HG02798 (cell line): ENCODE results near the gene CD6.

Source experiments
- ATAC-seq: cut with Tn5 transposase; IDR thresholded peaks from one replicate; pipeline ENCODE4 v1.9.1; 2021; ENCODE audit warnings: mild to moderate bottlenecking; ENCODE audit not compliant: unreplicated experiment, poor library complexity

CD6 gene, protein sequence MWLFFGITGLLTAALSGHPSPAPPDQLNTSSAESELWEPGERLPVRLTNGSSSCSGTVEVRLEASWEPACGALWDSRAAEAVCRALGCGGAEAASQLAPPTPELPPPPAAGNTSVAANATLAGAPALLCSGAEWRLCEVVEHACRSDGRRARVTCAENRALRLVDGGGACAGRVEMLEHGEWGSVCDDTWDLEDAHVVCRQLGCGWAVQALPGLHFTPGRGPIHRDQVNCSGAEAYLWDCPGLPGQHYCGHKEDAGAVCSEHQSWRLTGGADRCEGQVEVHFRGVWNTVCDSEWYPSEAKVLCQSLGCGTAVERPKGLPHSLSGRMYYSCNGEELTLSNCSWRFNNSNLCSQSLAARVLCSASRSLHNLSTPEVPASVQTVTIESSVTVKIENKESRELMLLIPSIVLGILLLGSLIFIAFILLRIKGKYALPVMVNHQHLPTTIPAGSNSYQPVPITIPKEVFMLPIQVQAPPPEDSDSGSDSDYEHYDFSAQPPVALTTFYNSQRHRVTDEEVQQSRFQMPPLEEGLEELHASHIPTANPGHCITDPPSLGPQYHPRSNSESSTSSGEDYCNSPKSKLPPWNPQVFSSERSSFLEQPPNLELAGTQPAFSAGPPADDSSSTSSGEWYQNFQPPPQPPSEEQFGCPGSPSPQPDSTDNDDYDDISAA

DNA sequence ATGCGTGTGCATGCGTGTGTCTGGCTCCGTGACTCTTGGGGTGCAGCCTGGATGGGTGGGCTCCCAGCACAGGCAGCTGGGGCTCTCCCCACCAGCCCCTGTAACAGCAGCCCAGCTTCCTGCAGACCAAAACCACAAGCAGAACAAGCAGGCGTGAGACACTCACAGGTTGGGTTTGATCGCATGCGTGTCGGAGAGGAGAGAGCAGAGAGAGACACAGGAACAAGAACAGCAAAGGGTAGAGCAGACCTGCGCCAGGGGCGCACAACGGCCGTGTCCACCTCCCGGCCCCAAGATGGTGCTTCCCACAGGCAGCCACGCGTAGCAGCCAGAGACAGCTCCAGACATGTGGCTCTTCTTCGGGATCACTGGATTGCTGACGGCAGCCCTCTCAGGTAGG lies at the start of gene CD6:
TSS of gene CD6 (plus strand) at position 161 of the 400 bp plus-strand sequence. CDS start at position 347, 186 bp downstream.
- ATAC-seq = no peak

DNA sequence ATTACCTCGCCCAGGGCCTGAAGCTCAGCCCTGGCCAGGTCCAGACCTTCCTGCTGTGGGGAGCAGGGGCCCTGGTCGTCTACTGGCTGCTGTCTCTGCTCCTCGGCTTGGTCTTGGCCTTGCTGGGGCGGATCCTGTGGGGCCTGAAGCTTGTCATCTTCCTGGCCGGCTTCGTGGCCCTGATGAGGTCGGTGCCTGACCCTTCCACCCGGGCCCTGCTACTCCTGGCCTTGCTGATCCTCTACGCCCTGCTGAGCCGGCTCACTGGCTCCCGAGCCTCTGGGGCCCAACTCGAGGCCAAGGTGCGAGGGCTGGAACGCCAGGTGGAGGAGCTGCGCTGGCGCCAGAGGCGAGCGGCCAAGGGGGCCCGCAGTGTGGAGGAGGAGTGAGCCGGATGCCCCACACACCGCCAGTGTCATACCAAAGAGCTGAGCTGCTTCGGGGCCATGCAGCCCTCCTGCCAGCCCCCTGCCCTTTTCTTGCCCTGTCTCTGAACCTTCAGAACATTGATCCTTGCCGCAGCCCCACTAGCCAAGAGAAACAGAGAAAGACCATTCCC lies 49.6 kb upstream of the CD6 start:
- no peak for ATAC-seq

DNA sequence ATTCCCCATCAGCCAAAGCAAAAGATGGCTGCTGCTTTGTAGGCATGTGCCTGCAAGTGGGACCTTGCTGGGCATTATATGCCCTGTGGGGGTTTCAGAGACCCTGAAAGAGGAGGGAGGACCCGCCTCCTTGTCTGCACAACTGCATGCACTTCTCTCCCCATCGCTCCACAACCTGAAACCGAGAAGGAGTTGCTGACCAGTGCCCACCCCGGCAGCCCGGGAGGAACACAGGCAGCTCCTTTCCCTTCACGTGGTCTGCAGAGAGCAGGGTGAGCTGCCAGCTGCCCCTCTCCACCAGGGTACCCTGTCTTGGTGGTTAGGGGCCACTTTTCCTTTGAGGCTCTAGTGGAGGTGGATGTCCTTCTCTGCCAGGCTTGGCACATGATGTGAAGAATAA lies 48.6 kb upstream of the CD6 start:
- ATAC-seq = no peak

DNA sequence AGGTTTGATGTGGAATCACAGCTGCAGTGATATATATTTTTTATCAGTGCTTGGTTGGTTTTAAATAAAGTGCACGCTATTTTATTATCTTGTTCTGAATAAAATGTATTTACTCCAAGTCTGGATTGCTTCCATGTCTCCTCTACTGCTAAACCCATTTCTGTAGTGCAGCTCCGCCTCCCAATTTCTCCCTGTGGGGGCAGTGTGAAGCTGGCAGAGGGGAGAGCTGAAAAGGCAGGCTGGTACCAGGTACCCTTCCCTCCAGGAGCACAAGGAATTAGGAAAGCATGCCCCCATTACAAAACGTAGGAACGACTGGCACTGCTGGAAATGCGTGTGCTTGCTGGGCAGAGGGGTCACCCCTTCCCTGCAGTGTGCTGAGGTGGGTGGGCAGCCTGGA lies 48.2 kb upstream of the CD6 start:
- no peak for ATAC-seq

DNA sequence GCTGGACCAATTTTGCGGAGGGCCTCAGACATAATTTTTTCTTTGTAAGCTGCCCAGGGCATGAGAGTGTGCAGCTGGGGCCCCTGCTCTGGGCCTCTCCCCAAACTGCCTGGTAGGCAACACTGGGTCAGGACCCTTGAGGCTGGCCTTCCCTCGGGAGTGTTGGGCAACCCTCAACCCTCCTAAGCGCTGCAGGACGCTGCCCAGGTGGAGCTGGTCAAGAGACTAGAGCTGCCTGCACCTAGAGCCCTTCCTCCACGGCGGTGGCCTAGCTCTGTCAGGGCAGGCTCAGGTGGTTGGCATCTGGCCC lies 47.7 kb upstream of the CD6 start:
- ATAC-seq = no peak

DNA sequence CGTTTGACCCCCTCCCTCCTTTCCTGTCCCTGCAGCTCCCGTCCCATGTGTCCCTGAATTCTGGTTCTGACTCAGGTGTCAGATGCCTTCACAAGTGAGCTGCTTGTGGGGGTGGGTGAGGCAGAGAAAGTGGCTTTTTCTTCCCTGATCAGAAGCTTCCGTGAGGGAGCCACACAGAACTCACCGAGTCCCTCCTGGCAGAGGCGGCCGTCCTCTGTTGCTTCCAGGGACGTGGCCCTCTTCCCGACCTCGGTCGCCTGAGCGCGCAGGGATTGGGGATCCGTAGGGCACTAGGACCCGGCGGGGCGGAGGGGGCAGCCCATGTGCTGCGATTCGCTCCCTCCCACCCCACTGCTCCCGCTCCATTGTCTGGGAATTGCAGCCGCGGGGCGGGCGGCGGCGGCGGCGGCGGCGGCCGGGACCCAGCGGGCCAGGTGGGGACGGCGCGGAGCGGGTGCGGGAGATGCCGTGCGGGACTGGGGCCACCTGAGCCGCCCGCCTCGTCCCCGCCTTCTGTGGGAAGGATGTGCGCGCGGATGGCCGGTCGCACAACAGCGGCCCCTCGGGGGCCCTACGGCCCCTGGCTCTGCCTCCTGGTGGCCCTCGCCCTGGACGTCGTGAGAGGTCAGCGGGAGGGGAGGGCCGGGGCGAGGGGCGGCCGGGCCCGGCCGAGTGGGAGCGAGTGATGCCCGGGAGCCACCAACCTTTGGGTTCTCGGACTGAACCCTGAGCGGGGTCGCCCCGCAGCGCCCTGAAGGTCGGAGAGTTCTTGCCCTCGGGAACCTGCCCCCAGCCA lies 47.2 kb upstream of the CD6 start, which contains the start of gene TMEM132A:
TSS of gene TMEM132A (plus strand) at position 351 of the 796 bp plus-strand sequence. CDS start at position 525, 174 bp downstream.
- ATAC-seq = no peak

DNA sequence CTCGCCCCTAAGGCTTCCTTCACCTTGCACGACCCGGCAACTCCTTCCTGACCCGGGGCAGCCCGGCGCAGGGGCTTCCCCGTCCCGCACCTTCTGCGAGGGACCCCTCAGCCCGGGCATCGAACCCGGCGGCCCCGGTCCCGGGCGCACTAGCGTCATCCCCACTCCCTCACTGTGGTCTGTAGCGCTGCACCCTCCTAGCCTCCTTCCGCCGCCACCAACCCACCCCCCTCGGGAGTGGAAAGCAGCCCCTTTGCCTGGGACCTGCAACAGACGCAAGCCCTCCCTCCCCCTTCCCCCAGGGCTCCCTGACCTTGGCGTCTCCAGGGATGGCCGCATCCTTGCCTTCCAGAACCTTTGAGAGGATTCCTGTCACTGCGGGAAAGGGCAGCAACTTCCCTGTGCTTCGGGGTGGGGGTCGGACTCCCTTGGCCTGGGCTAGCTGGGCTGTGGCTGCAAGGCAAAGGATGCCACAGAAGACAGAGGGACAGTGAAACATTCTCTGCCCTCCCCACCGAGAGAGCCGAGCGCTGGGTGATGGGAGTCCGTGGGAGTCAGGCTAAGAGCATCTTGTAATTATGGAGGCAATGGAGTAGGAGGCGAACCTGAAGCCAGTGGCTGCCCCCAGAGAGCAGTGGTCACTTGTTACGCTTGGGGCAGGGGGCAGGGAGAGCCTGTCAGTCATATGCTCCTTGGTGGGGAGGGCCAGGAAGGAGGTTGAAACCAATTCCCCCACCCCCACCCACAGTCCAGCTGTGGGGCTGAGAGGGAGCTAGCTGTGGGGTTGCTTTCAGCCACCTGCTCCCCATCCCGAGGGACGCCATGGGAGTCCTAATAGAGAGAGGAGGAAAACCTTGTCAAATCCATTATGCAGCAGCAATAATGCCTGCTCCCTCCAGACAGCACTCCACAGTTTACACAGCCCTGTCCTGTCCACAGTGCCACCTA lies 46.3 kb upstream of the CD6 start:
- ATAC-seq = no peak

DNA sequence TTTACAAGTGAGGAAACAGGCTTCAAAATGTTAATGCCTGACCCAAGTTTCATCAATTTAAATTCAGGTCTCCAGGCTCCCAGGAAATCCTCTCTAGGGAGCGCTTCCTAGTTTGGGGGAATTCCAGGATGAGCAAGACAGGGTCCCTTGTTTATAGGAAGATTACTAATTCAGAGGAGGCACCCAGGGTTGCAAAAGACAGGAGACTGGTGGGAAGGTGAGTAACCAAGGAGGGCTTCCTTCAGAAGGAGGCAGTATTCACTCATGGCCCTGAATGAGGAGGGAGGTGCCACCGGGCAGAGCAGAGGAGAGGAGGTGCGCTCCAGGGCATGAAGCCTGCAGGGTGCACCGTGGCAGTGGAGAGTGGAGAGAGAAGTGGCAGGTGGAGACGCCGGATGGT lies 45.6 kb upstream of the CD6 start:
- ATAC-seq = no peak

DNA sequence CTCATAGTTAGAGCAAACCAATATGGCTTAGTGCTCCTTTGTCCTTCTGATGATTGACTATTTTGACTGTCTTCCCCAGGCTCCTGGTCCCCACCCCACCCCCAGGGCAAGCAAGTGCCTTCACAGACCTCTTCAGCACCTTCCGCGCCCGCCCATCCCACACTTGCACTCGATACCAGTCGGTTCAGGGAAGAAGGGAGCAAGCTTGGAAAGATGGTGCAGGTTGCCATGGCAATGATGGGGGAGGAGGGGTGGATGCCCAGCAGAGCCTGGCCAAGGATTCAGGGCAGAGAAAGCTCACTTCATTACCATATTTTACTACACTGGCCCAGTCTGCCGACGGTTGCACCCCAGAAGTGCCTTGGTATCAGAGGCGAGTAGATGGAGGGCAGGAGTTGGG lies 45.0 kb upstream of the CD6 start:
- ATAC-seq = no peak

DNA sequence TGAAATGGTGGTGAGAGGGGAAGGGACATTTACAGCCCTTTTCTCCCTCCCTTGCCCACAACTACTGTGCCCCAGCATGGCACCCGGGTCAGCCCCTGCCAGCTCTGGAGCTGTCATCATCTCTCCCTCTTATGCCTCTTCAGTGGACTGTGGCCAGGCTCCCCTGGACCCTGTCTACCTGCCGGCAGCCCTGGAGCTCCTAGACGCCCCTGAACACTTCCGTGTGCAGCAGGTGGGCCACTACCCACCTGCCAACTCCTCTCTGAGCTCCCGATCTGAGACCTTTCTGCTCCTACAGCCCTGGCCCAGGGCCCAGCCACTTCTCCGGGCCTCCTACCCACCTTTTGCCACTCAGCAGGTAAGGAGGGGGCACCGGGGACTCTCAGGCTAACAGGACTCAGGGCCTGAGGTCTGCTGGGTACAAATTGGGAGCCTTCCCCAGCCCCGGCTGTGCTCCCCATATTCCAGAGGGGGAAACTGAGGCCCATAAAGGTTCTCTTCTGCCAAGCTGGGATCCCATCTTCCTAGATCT lies 44.4 kb upstream of the CD6 start:
- ATAC-seq = no peak

DNA sequence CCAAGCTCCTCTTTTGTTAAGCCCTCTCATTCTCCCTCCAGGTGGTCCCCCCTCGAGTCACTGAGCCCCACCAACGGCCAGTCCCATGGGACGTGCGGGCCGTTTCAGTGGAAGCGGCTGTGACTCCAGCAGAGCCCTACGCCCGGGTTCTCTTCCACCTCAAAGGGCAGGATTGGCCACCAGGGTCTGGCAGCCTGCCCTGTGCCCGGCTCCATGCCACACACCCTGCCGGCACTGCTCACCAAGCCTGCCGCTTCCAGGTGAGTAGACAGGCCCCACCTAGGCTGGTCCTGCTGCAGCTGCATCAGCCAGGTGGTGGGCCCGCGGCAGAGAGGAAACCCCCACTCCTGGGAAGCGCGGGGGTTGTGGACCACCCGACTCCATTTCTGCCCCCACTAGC lies 43.9 kb upstream of the CD6 start:
- ATAC-seq = no peak

DNA sequence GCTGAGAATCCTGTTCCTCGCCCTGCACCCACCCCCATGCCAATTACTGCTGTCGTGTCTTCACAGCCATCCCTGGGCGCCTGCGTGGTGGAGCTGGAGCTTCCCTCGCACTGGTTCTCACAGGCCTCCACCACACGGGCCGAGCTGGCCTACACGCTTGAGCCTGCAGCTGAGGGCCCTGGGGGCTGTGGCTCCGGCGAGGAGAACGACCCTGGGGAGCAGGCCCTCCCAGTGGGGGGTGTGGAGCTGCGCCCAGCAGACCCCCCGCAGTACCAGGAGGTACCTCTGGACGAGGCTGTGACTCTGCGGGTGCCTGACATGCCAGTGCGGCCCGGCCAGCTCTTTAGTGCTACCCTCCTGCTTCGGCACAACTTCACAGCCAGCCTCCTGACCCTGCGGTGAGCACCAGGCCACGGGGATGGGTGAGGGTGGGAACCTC lies 42.9 kb upstream of the CD6 start:
- ATAC-seq = no peak

DNA sequence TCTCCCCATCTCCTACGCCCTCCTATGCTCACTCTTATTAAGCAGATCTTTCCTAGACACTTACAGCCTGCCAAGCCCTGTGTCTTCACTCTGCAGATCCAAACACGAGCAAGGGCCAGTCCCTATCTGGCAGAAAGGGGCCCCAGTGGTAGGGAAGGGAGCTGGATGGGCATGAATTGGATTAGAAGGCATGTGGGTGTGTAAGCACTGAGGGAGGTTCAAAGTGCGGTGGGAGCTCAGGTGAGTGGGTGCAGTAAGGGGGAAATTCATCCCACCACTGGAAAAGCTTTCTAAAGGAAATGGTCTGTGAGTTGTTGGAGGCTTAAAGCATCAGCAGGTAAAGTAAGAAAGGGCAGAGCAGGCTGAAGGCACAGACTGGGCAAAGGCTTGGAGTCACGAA lies 41.7 kb upstream of the CD6 start:
- no peak for ATAC-seq

DNA sequence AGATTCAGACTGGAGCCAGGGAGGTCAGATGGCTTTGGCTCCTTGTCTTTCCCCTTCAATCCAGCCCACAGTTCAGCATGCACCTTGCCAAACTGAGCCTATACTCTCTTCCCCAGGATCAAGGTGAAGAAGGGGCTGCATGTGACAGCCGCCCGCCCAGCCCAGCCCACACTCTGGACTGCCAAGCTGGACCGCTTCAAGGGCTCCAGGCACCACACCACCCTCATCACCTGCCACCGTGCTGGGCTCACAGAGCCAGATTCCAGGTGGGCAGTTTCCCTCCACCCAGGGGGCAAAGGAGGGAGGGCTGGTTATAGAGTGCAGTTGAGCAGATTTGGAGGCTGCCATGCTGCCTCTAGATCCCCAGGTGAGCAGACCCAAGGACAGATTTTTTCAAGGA lies 41.1 kb upstream of the CD6 start:
- ATAC-seq = no peak

DNA sequence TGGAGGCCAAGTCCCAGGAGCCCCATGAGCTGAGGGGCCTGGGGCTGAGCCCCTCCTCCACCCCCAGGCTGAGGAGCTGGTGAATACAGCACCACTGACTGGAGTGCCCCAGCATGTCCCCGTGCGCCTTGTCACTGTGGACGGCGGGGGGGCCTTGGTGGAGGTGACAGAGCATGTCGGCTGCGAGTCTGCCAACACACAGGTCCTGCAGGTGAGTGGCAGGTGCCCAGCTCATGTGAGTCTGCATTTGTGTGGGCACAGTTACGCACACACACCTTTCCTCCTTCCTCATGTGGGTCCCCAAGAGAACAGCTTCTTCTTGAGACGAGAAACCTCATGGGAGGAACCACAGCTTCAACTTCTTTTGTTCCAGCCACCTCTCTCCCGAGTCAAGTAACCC lies 39.6 kb upstream of the CD6 start:
- no peak for ATAC-seq

DNA sequence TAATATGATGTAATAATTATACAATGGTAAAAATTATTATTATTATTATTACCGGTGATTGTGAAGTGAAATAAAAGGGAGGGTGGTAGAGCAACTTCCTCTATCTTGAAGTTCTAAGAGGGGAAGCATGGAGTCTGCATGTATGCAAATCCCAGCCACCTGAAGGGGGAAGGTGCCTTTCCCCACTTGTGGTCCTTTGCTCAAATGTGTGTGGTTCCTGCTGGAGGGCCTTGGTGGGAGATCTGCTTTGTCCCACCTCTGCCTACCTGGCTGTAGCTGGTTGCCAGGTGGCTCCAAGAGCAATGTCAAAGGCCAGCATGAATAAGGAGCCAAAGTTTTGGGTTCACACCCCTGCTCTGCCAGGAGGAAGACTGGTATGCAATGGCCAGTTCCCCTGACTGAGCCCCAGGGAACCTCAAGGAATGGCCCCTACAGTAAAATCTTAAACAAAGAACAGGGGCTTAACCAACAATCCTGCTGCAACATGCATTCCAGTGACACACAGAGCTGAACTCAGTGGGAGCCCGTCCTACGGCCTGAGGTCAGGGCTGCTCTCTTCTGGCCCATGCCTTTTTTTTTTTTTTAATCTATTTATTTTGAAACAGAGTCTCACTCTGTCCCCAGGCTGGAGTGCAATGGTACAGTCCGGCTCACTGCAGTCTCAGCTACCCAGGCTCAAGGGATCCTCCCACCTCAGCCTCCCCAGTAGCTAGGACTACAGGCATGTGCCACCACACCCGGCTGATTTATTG lies 38.7 kb upstream of the CD6 start:
- ATAC-seq = no peak

DNA sequence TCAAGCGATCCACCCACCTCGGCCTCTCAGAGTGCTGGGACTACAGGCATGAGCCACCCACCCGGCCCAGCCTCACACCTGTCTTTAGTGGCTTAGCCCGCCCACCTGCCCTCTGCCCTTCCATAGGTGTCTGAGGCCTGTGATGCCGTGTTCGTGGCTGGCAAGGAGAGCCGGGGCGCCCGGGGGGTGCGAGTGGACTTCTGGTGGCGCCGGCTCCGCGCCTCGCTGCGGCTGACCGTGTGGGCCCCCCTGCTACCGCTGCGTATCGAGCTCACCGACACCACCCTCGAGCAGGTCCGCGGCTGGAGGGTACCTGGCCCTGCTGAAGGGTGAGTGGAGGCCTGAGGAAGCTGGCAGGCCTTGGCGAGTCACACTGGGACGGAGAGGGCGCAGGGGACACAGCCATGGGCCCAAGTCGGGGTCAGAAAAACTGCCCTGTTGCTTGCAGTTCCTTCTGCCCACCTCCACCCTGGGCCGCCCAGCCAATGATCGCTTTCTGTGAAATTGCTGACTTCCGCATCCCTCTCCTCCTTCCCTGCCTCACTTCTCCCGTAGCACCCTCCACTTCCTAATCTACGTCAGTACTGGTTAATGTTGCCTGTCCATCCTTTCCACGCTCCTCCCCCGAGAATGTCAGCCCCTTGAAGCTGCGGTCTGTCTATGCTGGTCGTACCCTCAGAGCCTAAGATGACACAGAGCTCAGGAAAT lies 37.9 kb upstream of the CD6 start:
- no peak for ATAC-seq

DNA sequence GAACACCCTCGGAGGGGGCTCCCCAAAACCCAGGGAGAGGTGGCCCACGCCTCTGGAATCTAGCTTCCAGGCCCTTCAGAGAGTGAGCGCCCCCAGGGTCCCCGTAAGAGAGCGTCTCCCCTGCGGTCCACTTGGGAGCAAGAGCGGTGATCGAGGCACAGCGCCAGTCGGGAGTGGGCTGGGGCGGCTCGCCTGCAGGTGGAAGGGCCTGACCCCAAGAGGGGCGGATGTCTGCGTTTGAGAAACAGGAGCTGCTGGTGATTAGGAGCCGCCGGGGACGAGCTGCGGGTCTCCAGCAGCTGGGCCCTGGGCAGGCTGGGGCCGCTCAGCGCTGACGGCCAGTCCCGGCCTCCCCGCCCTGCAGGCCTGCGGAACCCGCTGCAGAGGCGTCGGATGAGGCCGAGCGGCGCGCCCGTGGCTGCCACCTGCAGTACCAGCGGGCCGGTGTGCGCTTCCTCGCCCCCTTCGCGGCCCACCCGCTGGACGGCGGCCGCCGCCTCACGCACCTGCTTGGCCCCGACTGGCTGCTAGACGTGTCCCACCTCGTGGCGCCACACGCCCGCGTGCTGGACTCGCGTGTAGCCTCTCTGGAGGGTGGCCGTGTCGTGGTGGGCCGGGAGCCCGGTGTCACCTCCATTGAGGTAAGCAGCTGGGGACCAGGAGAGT lies 37.2 kb upstream of the CD6 start:
- no peak for ATAC-seq
